ENCODE results near the gene RAD52.

DNA sequence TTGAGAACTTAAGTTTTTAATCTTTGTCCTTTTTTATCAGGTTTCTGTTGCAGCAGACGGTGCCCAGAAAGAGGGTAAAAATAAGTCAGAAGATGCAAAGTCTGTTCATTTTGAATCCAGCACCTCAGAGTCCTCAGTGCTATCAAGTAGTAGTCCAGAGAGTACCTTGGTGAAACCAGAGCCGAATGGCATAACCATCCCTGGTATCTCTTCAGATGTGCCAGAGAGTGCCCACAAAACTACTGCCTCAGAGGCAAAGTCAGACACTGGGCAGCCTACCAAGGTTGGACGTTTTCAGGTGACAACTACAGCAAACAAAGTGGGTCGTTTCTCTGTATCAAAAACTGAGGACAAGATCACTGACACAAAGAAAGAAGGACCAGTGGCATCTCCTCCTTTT is 53.5 kb downstream of the RAD52 start:
- TF ChIP-seq, protein P1, sequence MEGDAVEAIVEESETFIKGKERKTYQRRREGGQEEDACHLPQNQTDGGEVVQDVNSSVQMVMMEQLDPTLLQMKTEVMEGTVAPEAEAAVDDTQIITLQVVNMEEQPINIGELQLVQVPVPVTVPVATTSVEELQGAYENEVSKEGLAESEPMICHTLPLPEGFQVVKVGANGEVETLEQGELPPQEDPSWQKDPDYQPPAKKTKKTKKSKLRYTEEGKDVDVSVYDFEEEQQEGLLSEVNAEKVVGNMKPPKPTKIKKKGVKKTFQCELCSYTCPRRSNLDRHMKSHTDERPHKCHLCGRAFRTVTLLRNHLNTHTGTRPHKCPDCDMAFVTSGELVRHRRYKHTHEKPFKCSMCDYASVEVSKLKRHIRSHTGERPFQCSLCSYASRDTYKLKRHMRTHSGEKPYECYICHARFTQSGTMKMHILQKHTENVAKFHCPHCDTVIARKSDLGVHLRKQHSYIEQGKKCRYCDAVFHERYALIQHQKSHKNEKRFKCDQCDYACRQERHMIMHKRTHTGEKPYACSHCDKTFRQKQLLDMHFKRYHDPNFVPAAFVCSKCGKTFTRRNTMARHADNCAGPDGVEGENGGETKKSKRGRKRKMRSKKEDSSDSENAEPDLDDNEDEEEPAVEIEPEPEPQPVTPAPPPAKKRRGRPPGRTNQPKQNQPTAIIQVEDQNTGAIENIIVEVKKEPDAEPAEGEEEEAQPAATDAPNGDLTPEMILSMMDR (IDR thresholded peaks at IDR 0.05; ENCODE audit: insufficient read depth, low read length, poor library complexity, severe bottlenecking): no peak
- TF ChIP-seq EZH2phosphoT487 (conservative IDR thresholded peaks at IDR 0.05; ENCODE audit: low read length): no peak

All from SU-DHL-6 (cell line).